AG08396 (cell line): ENCODE measurements around the gene SLC16A3.

ENCODE experiments used
- DNase-seq: peaks from one replicate; pipeline ENCODE4 v3.0.0; 2012; ENCODE audit warnings: low spot score, mixed read lengths

SLC16A3 gene

GRCh38 chr17:82287013-82287867 lies 58.4 kb downstream of the SLC16A3 start:
- DNase-seq, result no peak

GRCh38 chr17:82287868-82288801 lies 59.3 kb downstream of the SLC16A3 start:
- peak; percentile 71 for DNase-seq
